Adrenal gland (tissue), 12 donors: ENCODE measurements around the gene DPEP2. TPM values are rescaled to one million over a fixed set of nuclear protein-coding genes. Genes with fewer than 3 reads are reported as not detected.

ENCODE experiments used
- DNase-seq, 7 donors: peaks; one replicate each; pipeline ENCODE4 v3.0.0-alpha.2; 2019 to 2020
- H3K27ac ChIP-seq, 5 donors: fragments of 200-600 bp; sonication (generic) in 4 of 5; 1 replicate in 3 of 5; 2 replicates in 2 of 5; pipeline versions ENCODE4 v1.5.1 to v1.8.0; 2016 to 2020; ENCODE audit warnings: mild to moderate bottlenecking in 1 of 5
- H3K27me3 ChIP-seq: fragments of 200-600 bp; 2 replicates; pipeline ENCODE4 v1.8.0; 2021
- H3K36me3 ChIP-seq, 2 donors: fragments of 200-600 bp; replicated peaks in 1 of 2; 1 replicate in 1 of 2; 2 replicates in 1 of 2; pipeline versions ENCODE4 v1.5.1 to v1.8.0; 2018 to 2022
- H3K4me1 ChIP-seq, 2 donors: fragments of 200-600 bp; replicated peaks in 1 of 2; 1 replicate in 1 of 2; 2 replicates in 1 of 2; pipeline versions ENCODE4 v1.5.1 to v1.8.0; 2018 to 2021
- H3K4me3 ChIP-seq, 4 donors: fragments of 200-600 bp; sonication (generic) in 3 of 4; one replicate each; pipeline ENCODE4 v1.5.1; 2016 to 2018
- H3K9me3 ChIP-seq, 3 donors: fragments of 200-600 bp; sonication (generic) in 1 of 3; replicated peaks in 1 of 3; 1 replicate in 2 of 3; 2 replicates in 1 of 3; pipeline versions ENCODE4 v1.5.1 to v1.8.0; 2016 to 2021
- CTCF ChIP-seq, 6 experiments: fragments of 450-650 bp in 4 of 6; fragments of 200-600 bp in 2 of 6; sonication (generic) in 1 of 6; IDR thresholded peaks; 1 replicate in 5 of 6; 2 replicates in 1 of 6; pipeline versions ENCODE4 v1.5.1 to v1.8.0; 2016 to 2021; ENCODE audit warnings: antibody characterized with exemption in 6 of 6, mild to moderate bottlenecking in 2 of 6, moderate library complexity in 1 of 6
- POLR2A ChIP-seq, 2 donors: fragments of 450-650 bp; IDR thresholded peaks; one replicate each; pipeline ENCODE4 v1.6.1; 2017; ENCODE audit warnings: antibody characterized with exemption in 2 of 2, mild to moderate bottlenecking in 2 of 2, moderate library complexity in 1 of 2
- WGBS, 4 donors: extraction: QIAGEN DNeasy Blood & Tissue Kit in 2 of 4; methylation state at CpG; one replicate each; pipeline versions ENCODE4 v1.1.5 to v1.1.7; 2013 to 2017; 5-methylcytosine and 5-hydroxymethylcytosine counted together
- intact Hi-C, 2 donors: fragments of 100-400 bp; cut with DNase I; formaldehyde crosslinking; loops; one replicate each; pipeline versions ENCODE4 v1.14.1 to v1.15.0; 2022 to 2023
- polyA plus RNA-seq, 3 donors: library from polyadenylated mRNA; stranded (reverse); fragments of 200-250 nt in 2 of 3; fragments of 350-450 nt in 1 of 3; fragmentation: Illumina TruSeq in 1 of 3; extraction: RNeasy Lipid Tissue Mini Kit (QIAGEN cat#74804) in 1 of 3; gene quantifications; one replicate each; pipeline ENCODE4 v1.2.3, GENCODE V29; 2013 to 2014
- total RNA-seq, 9 donors: library from RNA; depleted of rRNA in 4 of 9; stranded (reverse); fragments of >200 nt in 4 of 9; fragments of 120-200 nt in 1 of 9; fragmentation: NEBNext Ultra II Directional in 1 of 9; extraction: Animal tissue kit (Norgen Biotek cat#: 25700) in 1 of 9; gene quantifications; one replicate each; pipeline versions ENCODE4 v1.1.0 to v1.2.4, GENCODE V29; 2013 to 2023
- donor health status: healthy with polysubstance abuse.
- donor health status: Bipolar disorder and iron deficiency.
- donor health status: DM: yes; HTN: yes; CAD: no.
- donor health status: DM: no; HTN: no; CAD: no.
- donor health status: DM: no; HTN: no; CAD: no.
- donor health status: DM: yes; HTN: yes; CAD: no.

DPEP2 gene
- total and polyA plus RNA-seq, 12 donors, result 0.27 to 8.4 (median 1.4) TPM

GRCh38 chr16:67948015-67948414, 51.3 kb downstream of the DPEP2 start:
- TF ChIP-seq CTCF (IDR thresholded peaks at IDR 0.05) (no peak), POLR2A (IDR thresholded peaks at IDR 0.05) (no peak)
- H3K4me1 ChIP-seq, result peaks cover 8 to 28% of the 10 kb centered on the region in 2 donors
- no peak for DNase-seq
- H3K27ac ChIP-seq, result peak overlapping the region in 1 of 5 donors; percentile 45
- H3K27me3 ChIP-seq, result no peaks in the 10 kb centered on the region
- H3K36me3 ChIP-seq, result peaks cover 0 to 83% of the 10 kb centered on the region in 2 donors
- no peaks in the 10 kb centered on the region for H3K9me3 ChIP-seq
- 90 to 93% (median 91%) methylated on average over 11 to 15 of the region's 15 CpGs for WGBS, 4 donors
- intact Hi-C loops, result no loop called here
- no peak overlapping the region for H3K4me3 ChIP-seq

GRCh38 chr16:67946966-67947558, 52.2 kb downstream of the DPEP2 start:
- Histone ChIP-seq H3K36me3 (peaks cover 0 to 83% of the 10 kb centered on the region in 2 donors), H3K9me3 (no peaks in the 10 kb centered on the region), H3K27ac (peak overlapping the region in 1 of 5 donors; percentile 45), H3K4me1 (peaks cover 8 to 27% of the 10 kb centered on the region in 2 donors), H3K4me3 (no peak overlapping the region), H3K27me3 (no peaks in the 10 kb centered on the region)
- no peak for DNase-seq
- WGBS, 4 donors, result 90 to 92% (median 92%) methylated on average over 17 to 28 of the region's 28 CpGs; no CpG with 5 or more reads in 1 of the 4 donors
- intact Hi-C loops, result no loop called here
- TF ChIP-seq POLR2A (IDR thresholded peaks at IDR 0.05) (no peak), CTCF (IDR thresholded peaks at IDR 0.05) (no peak)

GRCh38 chr16:67946128-67946569, 53.1 kb downstream of the DPEP2 start:
- peaks cover 0 to 18% of the 10 kb centered on the region in 2 donors for H3K4me1 ChIP-seq
- H3K36me3 ChIP-seq, result peaks cover 0 to 74% of the 10 kb centered on the region in 2 donors
- H3K9me3 ChIP-seq, result no peaks in the 10 kb centered on the region
- intact Hi-C loops, result no loop called here
- H3K27me3 ChIP-seq, result no peaks in the 10 kb centered on the region
- TF ChIP-seq CTCF (IDR thresholded peaks at IDR 0.05) (no peak), POLR2A (IDR thresholded peaks at IDR 0.05) (no peak)
- no peak for DNase-seq
- H3K4me3 ChIP-seq, result no peak overlapping the region
- peak overlapping the region in 1 of 5 donors; percentile 67 for H3K27ac ChIP-seq
- WGBS, 4 donors, result 89 to 95% (median 94%) methylated on average over 5 to 20 of the region's 20 CpGs

- H3K4me1 ChIP-seq, result peaks cover 0 to 17% of the 10 kb centered on the region in 2 donors
- H3K4me3 ChIP-seq, result no peak overlapping the region
- 80 to 92% (median 87%) methylated on average over 10 to 24 of the region's 24 CpGs for WGBS, 4 donors
- DNase-seq, result peak in 1 of 7 donors; percentile 55
- intact Hi-C loops, result no loop called here
- H3K27me3 ChIP-seq, result no peaks in the 10 kb centered on the region
- peaks cover 0 to 67% of the 10 kb centered on the region in 2 donors for H3K36me3 ChIP-seq
- TF ChIP-seq POLR2A (IDR thresholded peaks at IDR 0.05) (no peak), CTCF (IDR thresholded peaks at IDR 0.05) (no peak)
- peak overlapping the region in 1 of 5 donors; percentile 67 for H3K27ac ChIP-seq
- no peaks in the 10 kb centered on the region for H3K9me3 ChIP-seq
These were observed 53.8 kb downstream of the DPEP2 start for GRCh38 chr16:67945392-67945933.
